Right atrium auricular region (tissue), 2 donors: ENCODE results near the gene COL25A1. TPM values are rescaled to one million over a fixed set of nuclear protein-coding genes. Genes with fewer than 3 reads are reported as not detected.

Experiments
- DNase-seq: peaks from one replicate; pipeline ENCODE4 v3.0.0-alpha.2; 2019; ENCODE audit warnings: low spot score
- H3K27ac ChIP-seq, 2 donors: fragments of 200-600 bp; sonication (generic); 1 replicate in 1 of 2; 2 replicates in 1 of 2; pipeline ENCODE4 v1.5.1; 2016 to 2019
- H3K27me3 ChIP-seq, 2 donors: fragments of 200-600 bp; sonication (generic); one replicate each; pipeline versions ENCODE4 v1.5.1 to v1.6.0; 2017 to 2019
- H3K36me3 ChIP-seq: fragments of 200-600 bp; sonication (generic); one replicate; pipeline ENCODE4 v1.5.1; 2016
- H3K4me1 ChIP-seq, 2 donors: fragments of 200-600 bp; sonication (generic); one replicate each; pipeline versions ENCODE4 v1.5.1 to v1.6.0; 2017 to 2019
- H3K4me3 ChIP-seq, 2 donors: fragments of 200-600 bp; sonication (generic); 1 replicate in 1 of 2; 2 replicates in 1 of 2; pipeline ENCODE4 v1.5.1; 2017 to 2019; ENCODE audit warnings: mild to moderate bottlenecking in 1 of 2, moderate library complexity in 1 of 2
- H3K9me3 ChIP-seq, 2 donors: fragments of 200-600 bp; sonication (generic); one replicate each; pipeline ENCODE4 v1.5.1; 2019
- CTCF ChIP-seq, 2 donors: fragments of 200-600 bp; sonication (generic); IDR thresholded peaks; one replicate each; pipeline ENCODE4 v1.5.1; 2019; ENCODE audit warnings: antibody characterized with exemption in 2 of 2
- total RNA-seq, 2 donors: library from RNA; depleted of rRNA; stranded (reverse); fragments of >200 nt; gene quantifications; one replicate each; pipeline ENCODE4 v1.1.0, GENCODE V29; 2016

Gene COL25A1
- total RNA-seq, 2 donors from 2014 or later = 0.26 to 0.59 TPM

DNA sequence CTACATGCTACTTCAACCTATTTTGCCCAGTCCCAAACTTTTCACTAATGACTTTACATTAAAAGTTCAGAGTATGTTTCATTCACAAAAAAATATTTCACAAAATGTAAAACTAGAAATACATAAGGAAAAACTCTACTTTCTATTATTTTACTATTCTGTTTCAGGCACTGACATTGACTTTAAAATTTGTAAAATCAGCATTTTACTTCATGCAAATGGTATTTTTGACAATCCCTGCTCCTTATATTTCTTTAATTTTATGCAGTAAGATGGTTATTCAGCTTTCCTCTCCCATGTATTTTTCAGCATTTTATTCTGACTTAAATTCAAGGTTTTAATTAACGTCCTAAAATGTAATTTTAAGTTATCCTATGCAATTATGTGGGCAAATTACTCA lies 178.5 kb downstream of the COL25A1 start:
- no peaks in the 10 kb centered on the region for H3K27me3 ChIP-seq
- TF ChIP-seq CTCF (IDR thresholded peaks at IDR 0.05) = no peak
- H3K36me3 ChIP-seq = no peaks in the 10 kb centered on the region
- DNase-seq = no peak
- no peak overlapping the region for H3K27ac ChIP-seq
- H3K4me3 ChIP-seq = no peak overlapping the region
- H3K4me1 ChIP-seq = no peaks in the 10 kb centered on the region
- no peaks in the 10 kb centered on the region for H3K9me3 ChIP-seq

DNA sequence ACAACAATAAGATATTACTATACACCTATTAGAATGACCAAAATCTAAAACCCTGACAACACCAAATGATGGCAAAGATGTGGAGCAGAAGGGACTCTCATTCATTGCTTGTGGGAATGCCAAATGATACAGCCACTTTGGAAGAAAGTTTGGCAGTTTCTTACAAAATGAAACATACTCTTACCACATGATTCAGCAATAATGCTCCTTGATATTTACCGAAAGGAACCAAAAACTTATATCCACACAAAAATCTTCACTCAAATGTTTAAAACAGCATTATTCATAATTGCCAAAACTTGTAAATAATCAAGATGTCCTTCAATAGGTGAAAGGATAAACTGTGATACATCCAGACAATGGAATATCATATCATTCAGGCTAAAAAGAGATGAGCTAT lies 180.9 kb downstream of the COL25A1 start:
- H3K4me1 ChIP-seq = no peaks in the 10 kb centered on the region
- H3K36me3 ChIP-seq = no peaks in the 10 kb centered on the region
- no peak overlapping the region for H3K4me3 ChIP-seq
- no peak for DNase-seq
- no peaks in the 10 kb centered on the region for H3K27me3 ChIP-seq
- TF ChIP-seq CTCF (IDR thresholded peaks at IDR 0.05) = no peak
- no peak overlapping the region for H3K27ac ChIP-seq
- no peaks in the 10 kb centered on the region for H3K9me3 ChIP-seq

- H3K27me3 ChIP-seq = no peaks in the 10 kb centered on the region
- H3K9me3 ChIP-seq = no peaks in the 10 kb centered on the region
- H3K4me3 ChIP-seq = no peak overlapping the region
- no peaks in the 10 kb centered on the region for H3K36me3 ChIP-seq
- no peaks in the 10 kb centered on the region for H3K4me1 ChIP-seq
- no peak for DNase-seq
- no peak for TF ChIP-seq CTCF (IDR thresholded peaks at IDR 0.05)
- no peak overlapping the region for H3K27ac ChIP-seq
Observed at GRCh38 chr4:109119852-109120251, 182.6 kb downstream of the COL25A1 start.

- TF ChIP-seq CTCF (IDR thresholded peaks at IDR 0.05) = no peak
- Histone ChIP-seq H3K36me3 (no peaks in the 10 kb centered on the region), H3K4me3 (no peak overlapping the region), H3K27me3 (no peaks in the 10 kb centered on the region), H3K27ac (no peak overlapping the region), H3K9me3 (no peaks in the 10 kb centered on the region), H3K4me1 (no peaks in the 10 kb centered on the region)
- no peak for DNase-seq
Observed at GRCh38 chr4:109118635-109119034, 183.8 kb downstream of the COL25A1 start.

- H3K4me1 ChIP-seq = no peaks in the 10 kb centered on the region
- no peak for DNase-seq
- H3K36me3 ChIP-seq = no peaks in the 10 kb centered on the region
- no peak overlapping the region for H3K4me3 ChIP-seq
- no peaks in the 10 kb centered on the region for H3K9me3 ChIP-seq
- no peak overlapping the region for H3K27ac ChIP-seq
- no peak for TF ChIP-seq CTCF (IDR thresholded peaks at IDR 0.05)
- H3K27me3 ChIP-seq = no peaks in the 10 kb centered on the region
Observed at GRCh38 chr4:109114501-109114900, 188.0 kb downstream of the COL25A1 start.

DNA sequence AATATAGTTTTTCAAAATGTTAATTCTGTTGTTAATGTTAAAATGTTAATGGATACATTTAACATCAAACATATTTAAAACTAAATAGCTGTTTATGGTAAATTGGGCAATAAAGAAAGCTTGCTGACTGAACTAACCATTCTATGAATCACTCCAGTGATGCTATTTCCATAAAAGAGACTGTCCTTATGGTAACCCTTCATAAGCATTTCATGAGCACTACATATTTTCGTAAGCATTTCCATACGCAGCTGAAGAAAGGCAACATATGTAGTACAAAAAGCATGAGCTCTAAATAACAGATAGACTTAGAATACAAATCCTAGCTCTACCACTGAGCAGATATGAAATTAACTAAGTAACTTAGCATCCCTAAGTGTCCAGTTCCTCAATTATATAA lies 188.9 kb downstream of the COL25A1 start:
- TF ChIP-seq CTCF (IDR thresholded peaks at IDR 0.05) = no peak
- H3K27me3 ChIP-seq = no peaks in the 10 kb centered on the region
- no peaks in the 10 kb centered on the region for H3K4me1 ChIP-seq
- H3K9me3 ChIP-seq = no peaks in the 10 kb centered on the region
- no peak for DNase-seq
- no peak overlapping the region for H3K27ac ChIP-seq
- no peaks in the 10 kb centered on the region for H3K36me3 ChIP-seq
- no peak overlapping the region for H3K4me3 ChIP-seq
